ENCODE results near the gene MBP.

DNA sequence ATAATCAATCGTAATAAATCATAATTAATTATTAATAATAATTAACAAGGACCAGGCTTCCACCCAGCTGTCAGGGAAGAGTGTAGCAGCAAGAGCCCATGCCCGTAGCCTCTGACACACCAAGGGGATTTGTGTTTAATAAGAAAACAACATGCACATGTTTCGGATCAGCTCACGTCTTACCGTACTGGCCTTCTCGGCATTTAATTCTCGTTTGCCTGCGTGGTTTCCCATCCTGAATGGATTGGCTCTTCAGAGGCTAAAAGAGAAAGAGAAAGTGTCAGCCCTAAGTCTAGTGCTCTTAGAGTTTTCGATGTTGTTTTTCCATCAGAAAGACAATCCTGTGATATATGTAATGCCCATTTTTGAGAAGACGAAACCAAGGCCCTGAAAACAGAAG is 27.6 kb downstream of the MBP start:
- TF ChIP-seq EZH2 (IDR thresholded peaks at IDR 0.05; ENCODE audit: low read depth, unreplicated experiment) (no peak), EZH2phosphoT487 (IDR thresholded peaks at IDR 0.05; ENCODE audit: unreplicated experiment) (no peak), POLR2AphosphoS5 (IDR thresholded peaks at IDR 0.05; ENCODE audit: low read depth) (no peak)
- TF ChIP-seq, protein P1, sequence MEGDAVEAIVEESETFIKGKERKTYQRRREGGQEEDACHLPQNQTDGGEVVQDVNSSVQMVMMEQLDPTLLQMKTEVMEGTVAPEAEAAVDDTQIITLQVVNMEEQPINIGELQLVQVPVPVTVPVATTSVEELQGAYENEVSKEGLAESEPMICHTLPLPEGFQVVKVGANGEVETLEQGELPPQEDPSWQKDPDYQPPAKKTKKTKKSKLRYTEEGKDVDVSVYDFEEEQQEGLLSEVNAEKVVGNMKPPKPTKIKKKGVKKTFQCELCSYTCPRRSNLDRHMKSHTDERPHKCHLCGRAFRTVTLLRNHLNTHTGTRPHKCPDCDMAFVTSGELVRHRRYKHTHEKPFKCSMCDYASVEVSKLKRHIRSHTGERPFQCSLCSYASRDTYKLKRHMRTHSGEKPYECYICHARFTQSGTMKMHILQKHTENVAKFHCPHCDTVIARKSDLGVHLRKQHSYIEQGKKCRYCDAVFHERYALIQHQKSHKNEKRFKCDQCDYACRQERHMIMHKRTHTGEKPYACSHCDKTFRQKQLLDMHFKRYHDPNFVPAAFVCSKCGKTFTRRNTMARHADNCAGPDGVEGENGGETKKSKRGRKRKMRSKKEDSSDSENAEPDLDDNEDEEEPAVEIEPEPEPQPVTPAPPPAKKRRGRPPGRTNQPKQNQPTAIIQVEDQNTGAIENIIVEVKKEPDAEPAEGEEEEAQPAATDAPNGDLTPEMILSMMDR (conservative IDR thresholded peaks at IDR 0.05; ENCODE audit: low read depth in 2 of 2) = no peak

Measured in GM23338 (cell line).